Right cardiac atrium (tissue), 5 donors: ENCODE results near the gene DDIT4. TPM values are rescaled to one million over a fixed set of nuclear protein-coding genes. Genes with fewer than 3 reads are reported as not detected.
A peak's percentile ranks its signal among the peaks of the same experiment; 100 is the strongest.
"Not testable (repeated sequence)": the region's sequence is repeated elsewhere in the genome, so short reads cannot be mapped to it uniquely, and the experiment has no call there.

Experiments
- ATAC-seq, 2 donors: fragments of 200-7000 bp; cut with Tn5 transposase; one replicate each; pipeline versions ENCODE4 v1.8.0 to v1.9.1; 2020; ENCODE audit warnings: moderate library complexity in 2 of 2, mild to moderate bottlenecking in 1 of 2
- DNase-seq, 3 donors: peaks; one replicate each; pipeline ENCODE4 v3.0.0-alpha.2; 2020
- H3K27ac ChIP-seq: one replicate; pipeline ENCODE4 v1.5.1; 2013; ENCODE audit warnings: mild to moderate bottlenecking, low read length, control low read depth, moderate library complexity
- H3K27me3 ChIP-seq: one replicate; pipeline ENCODE4 v1.6.1; 2013; ENCODE audit not compliant: control insufficient read depth, insufficient read depth
- H3K4me1 ChIP-seq: one replicate; pipeline ENCODE4 v1.6.1; 2013; ENCODE audit warnings: low read length; ENCODE audit not compliant: control insufficient read depth, insufficient read depth
- H3K4me3 ChIP-seq: one replicate; pipeline ENCODE4 v1.5.1; 2013; ENCODE audit warnings: low read length, control low read depth
- H3K9me3 ChIP-seq: one replicate; pipeline ENCODE4 v1.6.1; 2013; ENCODE audit warnings: low read length; ENCODE audit not compliant: control insufficient read depth
- WGBS: extraction: QIAGEN DNeasy Blood & Tissue Kit; methylation state at CpG from one replicate; pipeline ENCODE4 v1.1.7; 2013; 5-methylcytosine and 5-hydroxymethylcytosine counted together
- intact Hi-C, 4 donors: fragments of 100-400 bp; cut with DNase I; formaldehyde crosslinking; loops; one replicate each; pipeline versions ENCODE4 v1.11.0 to v1.14.0; 2022 to 2023
- long read RNA-seq, 4 donors: library from polyadenylated mRNA; unstranded; transcript quantifications; one replicate each; pipeline ENCODE4 v2.0.0, GENCODE V29; 2020 to 2021
- polyA plus RNA-seq: library from polyadenylated mRNA; stranded (reverse); fragments of 200-250 nt; gene quantifications from one replicate; pipeline ENCODE4 v1.2.3, GENCODE V29; 2013
- total RNA-seq, 4 donors: library from RNA; stranded (reverse); fragmentation: NEBNext Ultra II Directional; extraction: Animal tissue kit (Norgen Biotek cat#: 25700); gene quantifications; one replicate each; pipeline ENCODE4 v1.2.1, GENCODE V29; 2021
- donor health status: healthy with polysubstance abuse.
- donor health status: DM: no; HTN: yes; CAD: no.
- donor health status: DM: no; HTN: no; CAD: no.
- donor health status: DM: no; HTN: yes; CAD: no; lungs with severe emphysema.
- donor health status: DM: yes; HTN: yes; CAD: no.

DDIT4 gene, protein sequence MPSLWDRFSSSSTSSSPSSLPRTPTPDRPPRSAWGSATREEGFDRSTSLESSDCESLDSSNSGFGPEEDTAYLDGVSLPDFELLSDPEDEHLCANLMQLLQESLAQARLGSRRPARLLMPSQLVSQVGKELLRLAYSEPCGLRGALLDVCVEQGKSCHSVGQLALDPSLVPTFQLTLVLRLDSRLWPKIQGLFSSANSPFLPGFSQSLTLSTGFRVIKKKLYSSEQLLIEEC
- total RNA-seq = 100 to 1,000 TPM in 1 of 4 donors, 10 to 100 TPM in 3; 33.0 to 113 (median 76.5) TPM
- 53.6 TPM for polyA plus RNA-seq
- long read RNA-seq, donor 1, transcript DDIT4-203 (2 exons, 753 nt) = minor isoform, 6 of 205 reads
- long read RNA-seq, donor 1, transcript DDIT4-201 (3 exons, 1,748 nt) = major isoform, 185 of 205 reads
- long read RNA-seq, donor 1, partial matches to known transcripts = 0 of 205 reads
- long read RNA-seq, donor 1, other reads (novel, unspliced or antisense) = 12 of 205 reads
- long read RNA-seq, donor 2, transcript DDIT4-201 (3 exons, 1,748 nt) = major isoform, 112 of 124 reads
- long read RNA-seq, donor 2, partial matches to known transcripts = 0 of 124 reads
- long read RNA-seq, donor 2, other reads (novel, unspliced or antisense) = 7 of 124 reads
- long read RNA-seq, donor 3, transcript DDIT4-203 (2 exons, 753 nt) = minor isoform, 21 of 791 reads
- long read RNA-seq, donor 3, transcript DDIT4-202 (2 exons, 521 nt) = minor isoform, 8 of 791 reads
- long read RNA-seq, donor 3, transcript DDIT4-201 (3 exons, 1,748 nt) = major isoform, 711 of 791 reads
- long read RNA-seq, donor 3, partial matches to known transcripts = 0 of 791 reads
- long read RNA-seq, donor 3, other reads (novel, unspliced or antisense) = 51 of 791 reads
- long read RNA-seq, donor 4, transcript DDIT4-201 (3 exons, 1,748 nt) = major isoform, 39 of 42 reads
- long read RNA-seq, donor 4, partial matches to known transcripts = 2 of 42 reads
- long read RNA-seq, donor 4, other reads (novel, unspliced or antisense) = 0 of 42 reads

DNA sequence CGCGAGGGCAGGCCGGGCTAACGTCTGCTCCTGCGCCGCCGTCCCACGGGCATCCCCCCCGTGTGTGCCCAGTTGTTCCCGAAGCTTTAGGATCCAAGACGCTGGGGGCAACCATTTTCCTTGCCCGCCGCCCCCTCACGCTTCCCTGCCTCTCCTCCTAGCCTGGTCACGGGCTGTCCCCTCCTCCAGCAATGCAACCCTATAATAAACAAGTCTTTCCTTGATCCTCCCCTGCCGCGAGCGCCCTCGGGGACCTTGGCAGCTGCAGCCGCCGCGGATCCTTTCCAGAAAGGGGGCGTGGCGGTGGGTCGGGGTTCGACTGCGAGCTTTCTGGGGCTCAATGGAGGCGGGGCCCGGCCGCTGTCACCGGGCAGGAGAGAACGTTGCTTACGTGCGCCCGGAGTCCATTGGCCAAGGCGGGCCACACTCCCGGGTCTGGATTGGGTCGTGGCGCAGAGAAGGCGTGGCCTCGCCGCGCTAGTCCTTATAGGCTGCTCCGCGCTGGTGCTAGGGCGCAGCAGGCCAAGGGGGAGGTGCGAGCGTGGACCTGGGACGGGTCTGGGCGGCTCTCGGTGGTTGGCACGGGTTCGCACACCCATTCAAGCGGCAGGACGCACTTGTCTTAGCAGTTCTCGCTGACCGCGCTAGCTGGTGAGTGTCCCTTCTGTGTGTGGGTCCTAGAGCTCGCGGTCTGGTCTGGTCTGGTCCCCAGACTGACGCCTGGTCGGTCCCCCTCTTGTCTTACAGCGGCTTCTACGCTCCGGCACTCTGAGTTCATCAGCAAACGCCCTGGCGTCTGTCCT is at the start of gene DDIT4:
Gene DDIT4 (plus strand): TSS at position 515 of the 803 bp plus-strand sequence. CDS start 293 bp downstream, outside the sequence.
- peak; percentile 100 for DNase-seq
- Histone ChIP-seq H3K4me1 (peaks cover 6% of the 10 kb centered on the region), H3K27ac (peak within 1 kb of the TSS; percentile 95), H3K27me3 (no peaks in the 10 kb centered on the region), H3K9me3 (no peaks in the 10 kb centered on the region), H3K4me3 (peak within 1 kb of the TSS; percentile 68)
- intact Hi-C loops = loop anchor here (2.0 to 10.0 kb wide), 4 partner anchors 25 to 61 kb away; no protein-coding TSS in a partner anchor
- ATAC-seq = peak; percentile 88 to 93
- WGBS = under 1% methylated on average over 67 of the region's 67 CpGs

DNA sequence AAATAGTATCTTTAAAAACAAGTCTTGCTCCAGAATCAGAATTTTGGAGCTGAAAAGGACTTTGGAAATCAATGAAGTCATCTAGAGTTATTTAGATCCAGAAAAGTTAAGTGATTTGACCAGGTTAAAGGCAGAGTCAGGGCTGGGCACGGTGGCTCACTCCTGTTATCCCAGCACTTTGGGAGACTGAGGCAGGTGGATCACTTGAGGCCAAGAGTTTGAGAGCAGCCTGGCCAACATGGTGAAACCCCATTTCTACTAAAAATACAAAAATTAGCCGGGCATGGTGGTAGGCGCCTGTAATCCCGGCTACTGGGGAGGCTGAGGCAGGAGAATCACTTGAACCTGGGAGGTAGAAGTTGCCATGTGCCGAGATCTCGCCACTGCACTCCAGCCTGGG is 49.5 kb upstream of the DDIT4 start:
- ATAC-seq, H3K27me3 ChIP-seq, DNase-seq, H3K9me3 ChIP-seq, H3K4me3 ChIP-seq, H3K4me1 ChIP-seq: not testable (repeated sequence)
- H3K27ac ChIP-seq = peak overlapping the region; percentile 50
- intact Hi-C loops = loop anchor here in 3 of 4 donors (5.0 to 10.0 kb wide), 4 partner anchors 89 to 172 kb away; no protein-coding TSS in a partner anchor
- 89% methylated on average over 6 of the region's 6 CpGs for WGBS

- peaks cover 5% of the 10 kb centered on the region for H3K4me1 ChIP-seq
- H3K27ac ChIP-seq = no peak overlapping the region
- H3K9me3 ChIP-seq = no peaks in the 10 kb centered on the region
- intact Hi-C loops = loop anchor here in 3 of 4 donors (10.0 kb wide), 3 partner anchors 92 to 102 kb away; no protein-coding TSS in a partner anchor
- WGBS = 89% methylated on average over 6 of the region's 6 CpGs
- DNase-seq (no peak), ATAC-seq (no peak)
- no peak overlapping the region for H3K4me3 ChIP-seq
- no peaks in the 10 kb centered on the region for H3K27me3 ChIP-seq
Measured at GRCh38 chr10:72226418-72227027, 47.2 kb upstream of the DDIT4 start.

- H3K4me1 ChIP-seq = peaks cover 5% of the 10 kb centered on the region
- intact Hi-C loops = loop anchor here in 3 of 4 donors (10.0 kb wide), 3 partner anchors 93 to 103 kb away; no protein-coding TSS in a partner anchor
- no peak overlapping the region for H3K4me3 ChIP-seq
- H3K27me3 ChIP-seq = no peaks in the 10 kb centered on the region
- H3K27ac ChIP-seq = no peak overlapping the region
- ATAC-seq (no peak), DNase-seq (no peak)
- WGBS = 82% methylated on average over 6 of the region's 6 CpGs
- H3K9me3 ChIP-seq = no peaks in the 10 kb centered on the region
Measured at GRCh38 chr10:72227826-72228225, 45.9 kb upstream of the DDIT4 start.

DNA sequence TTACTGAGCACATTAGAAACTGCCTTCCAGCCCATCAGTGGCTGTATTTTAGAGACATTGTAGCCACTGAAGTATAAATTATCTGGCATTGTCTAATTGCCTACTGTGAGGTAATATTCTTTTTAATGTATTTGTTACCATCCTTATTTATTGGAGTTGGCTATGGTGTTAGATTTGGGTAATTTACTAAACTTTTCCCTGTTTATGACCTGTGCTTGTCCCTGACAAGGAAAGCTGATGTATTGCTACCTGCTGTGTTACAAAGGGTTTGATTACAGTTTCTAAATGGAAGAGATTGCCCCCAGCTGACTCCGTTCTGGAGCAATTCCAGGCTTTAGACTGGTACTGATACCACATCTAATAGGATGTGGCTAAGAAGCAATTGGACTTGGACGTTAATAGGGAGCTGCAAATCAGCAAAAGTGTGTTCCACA is 45.4 kb upstream of the DDIT4 start:
- Histone ChIP-seq H3K27ac (no peak overlapping the region), H3K27me3 (no peaks in the 10 kb centered on the region), H3K4me3 (no peak overlapping the region), H3K4me1 (peaks cover 5% of the 10 kb centered on the region), H3K9me3 (no peaks in the 10 kb centered on the region)
- ATAC-seq (no peak), DNase-seq (no peak)
- intact Hi-C loops = loop anchor here in 3 of 4 donors (10.0 kb wide), 3 partner anchors 94 to 104 kb away; no protein-coding TSS in a partner anchor
- 50% methylated on average over 2 of the region's 2 CpGs for WGBS

DNA sequence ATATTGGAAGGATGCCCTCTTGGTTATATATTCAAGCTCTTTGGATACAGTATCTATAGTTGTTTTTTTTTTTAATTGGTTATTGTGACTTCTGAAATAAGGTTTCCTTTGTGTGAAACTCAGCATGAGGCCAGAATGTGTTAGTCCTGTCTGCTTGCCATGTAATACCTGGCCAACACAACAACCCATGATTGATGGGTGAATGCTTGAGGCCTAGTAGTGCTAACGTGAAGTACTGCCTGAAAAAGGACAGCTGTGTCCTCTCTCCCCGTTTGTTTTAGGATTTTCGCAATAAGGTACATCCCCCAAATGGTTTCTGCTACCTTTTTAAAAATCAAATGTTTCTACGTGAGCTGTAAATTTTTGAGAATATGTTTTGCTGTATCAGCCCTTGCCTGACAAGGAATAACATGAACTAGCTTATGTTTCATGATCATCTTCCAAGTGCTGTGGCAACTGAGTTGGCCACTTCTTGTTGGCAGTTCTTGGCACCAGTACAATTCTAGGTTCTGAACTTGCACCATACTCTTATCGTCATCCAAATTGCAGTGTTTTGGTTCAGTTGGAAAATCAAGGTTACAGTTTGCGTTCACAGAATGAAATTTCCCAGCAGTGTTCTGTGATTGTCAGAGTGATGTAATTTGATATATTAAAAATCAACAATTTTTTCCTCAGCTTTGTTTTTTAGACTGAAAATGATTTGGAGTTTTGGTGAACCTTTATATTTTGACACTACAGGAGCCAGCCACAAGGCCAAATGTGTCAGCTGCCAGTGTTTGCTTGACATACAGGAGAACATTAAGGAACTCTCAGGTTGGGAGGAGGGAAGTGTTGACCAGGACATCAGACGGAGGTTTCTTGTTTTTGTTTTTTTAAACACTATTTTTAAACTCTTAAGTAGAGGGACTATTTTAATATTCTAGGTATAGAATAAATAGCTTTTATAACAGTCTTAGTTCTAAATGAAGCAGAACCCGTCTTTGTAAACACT is 44.2 kb upstream of the DDIT4 start:
- intact Hi-C loops = loop anchor here in 3 of 4 donors (10.0 kb wide), 3 partner anchors 95 to 105 kb away; no protein-coding TSS in a partner anchor
- WGBS = 59% methylated on average over 8 of the region's 8 CpGs

GRCh38 chr10:72233621-72234020 is 40.1 kb upstream of the DDIT4 start:
- Histone ChIP-seq H3K27ac (no peak overlapping the region), H3K27me3 (no peaks in the 10 kb centered on the region), H3K4me3 (no peak overlapping the region), H3K9me3 (no peaks in the 10 kb centered on the region), H3K4me1 (peaks cover 5% of the 10 kb centered on the region)
- DNase-seq (no peak), ATAC-seq (no peak)
- intact Hi-C loops = no loop called here

More for the DNA sequence above, 44.2 kb upstream of the DDIT4 start:
- no peaks in the 10 kb centered on the region for H3K9me3 ChIP-seq
- ATAC-seq (peak in 1 of 2 donors; percentile 25), DNase-seq (no peak)
- H3K27me3 ChIP-seq = no peaks in the 10 kb centered on the region
- H3K27ac ChIP-seq = peak overlapping the region; percentile 43
- H3K4me1 ChIP-seq = peaks cover 5% of the 10 kb centered on the region
- no peak overlapping the region for H3K4me3 ChIP-seq

DNA sequence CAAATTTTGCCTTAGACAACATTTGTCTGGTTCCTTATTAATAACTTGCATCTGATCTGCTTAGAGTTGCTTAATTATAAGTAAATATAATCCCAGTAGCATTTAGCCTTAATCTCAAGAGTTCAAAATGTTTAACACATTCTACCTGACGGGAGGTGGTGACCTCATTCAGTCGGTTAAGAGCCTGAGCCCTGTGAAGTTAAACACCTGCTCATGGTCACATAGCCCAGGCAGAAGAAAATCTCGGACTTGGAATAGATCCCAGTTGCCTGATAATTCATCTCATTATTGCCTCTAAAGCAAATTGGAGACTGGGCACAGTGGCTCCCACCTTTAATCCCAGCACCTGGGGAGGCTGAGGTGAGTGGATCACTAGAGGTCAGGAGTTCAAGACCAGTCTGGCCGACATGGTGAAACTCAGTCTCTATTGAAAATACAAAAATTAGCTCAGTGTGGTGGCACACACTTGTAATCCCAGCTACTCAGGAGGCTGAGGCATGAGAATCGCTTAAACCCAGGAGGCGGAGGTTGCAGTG is 39.1 kb upstream of the DDIT4 start:
- Histone ChIP-seq H3K27ac (no peak overlapping the region), H3K9me3 (no peaks in the 10 kb centered on the region), H3K4me3 (no peak overlapping the region), H3K4me1 (peaks cover 2% of the 10 kb centered on the region), H3K27me3 (no peaks in the 10 kb centered on the region)
- ATAC-seq = no peak
- intact Hi-C loops = no loop called here
- 85% methylated on average over 6 of the region's 6 CpGs for WGBS
- no peak for DNase-seq
